Adrenal gland (tissue), 5 donors: ENCODE data around the gene SLC7A6OS.

Source experiments
- CTCF ChIP-seq, 6 experiments: fragments of 450-650 bp in 4 of 6; fragments of 200-600 bp in 2 of 6; sonication (generic) in 1 of 6; IDR thresholded peaks; 1 replicate in 5 of 6; 2 replicates in 1 of 6; pipeline versions ENCODE4 v1.5.1 to v1.8.0; 2016 to 2021; ENCODE audit warnings: antibody characterized with exemption in 6 of 6, mild to moderate bottlenecking in 2 of 6, moderate library complexity in 1 of 6
- POLR2A ChIP-seq, 2 donors: fragments of 450-650 bp; IDR thresholded peaks; one replicate each; pipeline ENCODE4 v1.6.1; 2017; ENCODE audit warnings: antibody characterized with exemption in 2 of 2, mild to moderate bottlenecking in 2 of 2, moderate library complexity in 1 of 2
- donor health status: DM: no; HTN: no; CAD: no.

- TF ChIP-seq CTCF (IDR thresholded peaks at IDR 0.05) (no peak), POLR2A (IDR thresholded peaks at IDR 0.05) (no peak)
Observed at GRCh38 chr16:68358951-68359350, 48.2 kb upstream of the SLC7A6OS start.
